Brain microvascular endothelial cell (primary cell): ENCODE results near the gene RNLS.

Experiments used
- DNase-seq: peaks from one replicate; pipeline ENCODE4 v3.0.0-alpha.2; 2020
- H3K27ac ChIP-seq: fragments of 250-450 bp; sonication (Bioruptor Pico); 2 replicates; pipeline ENCODE4 v1.5.1; 2020; ENCODE audit warnings: mild to moderate bottlenecking, moderate library complexity
- H3K27me3 ChIP-seq: fragments of 250-450 bp; sonication (Bioruptor Pico); replicated peaks from 2 replicates; pipeline ENCODE4 v1.5.1; 2020; ENCODE audit warnings: mild to moderate bottlenecking
- H3K36me3 ChIP-seq: fragments of 250-450 bp; sonication (Bioruptor Pico); replicated peaks from 2 replicates; pipeline ENCODE4 v1.5.1; 2020; ENCODE audit warnings: mild to moderate bottlenecking
- H3K4me3 ChIP-seq: 2 replicates; pipeline ENCODE4 v1.5.1; 2011; ENCODE audit warnings: low read depth, mild to moderate bottlenecking, control low read depth, low read length, moderate library complexity
- CTCF ChIP-seq: IDR thresholded peaks from 2 replicates; pipeline ENCODE4 v1.5.1; 2011; ENCODE audit warnings: low read depth, mild to moderate bottlenecking, moderate library complexity, low read length, control low read depth, inconsistent platforms; ENCODE audit errors: missing control alignments
- in situ Hi-C: cut with HindIII; loops from 2 replicates; pipeline ENCODE4 v1.10.0; 2017; ENCODE audit warnings: low sequenced_read_pairs, low pct_ligation_motif_present

RNLS gene

DNA sequence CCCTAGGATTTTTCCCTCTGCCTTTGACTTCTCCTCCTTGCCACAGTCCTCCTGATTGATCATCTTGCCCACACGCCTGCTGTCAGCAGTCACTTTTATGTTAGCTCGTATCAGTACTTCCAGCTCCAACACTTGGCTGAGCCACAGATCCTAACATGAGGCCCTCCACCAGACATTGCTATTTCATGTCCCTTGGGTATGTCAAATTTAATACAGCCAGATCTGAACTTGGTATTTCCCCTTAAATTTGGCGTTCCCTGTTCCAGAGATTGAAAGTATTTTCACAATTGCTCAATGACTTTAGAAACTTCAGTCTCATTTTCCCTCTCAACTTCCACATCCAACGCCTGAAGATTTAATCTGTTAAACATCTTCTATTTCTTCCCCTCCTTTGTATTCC lies 140.4 kb downstream of the RNLS start:
- in situ Hi-C loops: no loop called here
- Histone ChIP-seq H3K27me3 (no peaks in the 10 kb centered on the region), H3K27ac (no peak overlapping the region), H3K4me3 (no peak overlapping the region), H3K36me3 (no peaks in the 10 kb centered on the region)
- no peak for DNase-seq
- no peak for TF ChIP-seq CTCF

DNA sequence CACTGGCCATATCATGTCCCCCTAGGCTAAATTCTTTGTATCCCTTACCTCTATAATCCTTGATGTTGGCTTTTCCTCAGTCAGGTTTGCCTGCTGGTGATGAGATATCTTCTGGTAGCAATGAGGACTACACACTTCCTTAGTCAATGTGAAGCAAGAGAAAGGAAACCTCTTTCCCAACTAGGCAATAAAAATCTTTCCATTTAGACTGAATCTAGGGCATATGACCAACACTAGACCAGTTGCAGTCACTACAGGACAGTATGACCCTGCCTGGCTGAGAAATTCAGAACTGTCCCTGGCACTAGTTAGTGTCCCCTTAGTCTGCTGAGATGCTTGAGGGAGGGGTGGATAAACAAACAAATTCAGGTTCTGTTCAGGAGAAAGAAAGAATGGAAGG lies 142.6 kb downstream of the RNLS start:
- in situ Hi-C loops: no loop called here
- Histone ChIP-seq H3K27ac (no peak overlapping the region), H3K36me3 (no peaks in the 10 kb centered on the region), H3K27me3 (no peaks in the 10 kb centered on the region), H3K4me3 (no peak overlapping the region)
- no peak for TF ChIP-seq CTCF
- no peak for DNase-seq

DNA sequence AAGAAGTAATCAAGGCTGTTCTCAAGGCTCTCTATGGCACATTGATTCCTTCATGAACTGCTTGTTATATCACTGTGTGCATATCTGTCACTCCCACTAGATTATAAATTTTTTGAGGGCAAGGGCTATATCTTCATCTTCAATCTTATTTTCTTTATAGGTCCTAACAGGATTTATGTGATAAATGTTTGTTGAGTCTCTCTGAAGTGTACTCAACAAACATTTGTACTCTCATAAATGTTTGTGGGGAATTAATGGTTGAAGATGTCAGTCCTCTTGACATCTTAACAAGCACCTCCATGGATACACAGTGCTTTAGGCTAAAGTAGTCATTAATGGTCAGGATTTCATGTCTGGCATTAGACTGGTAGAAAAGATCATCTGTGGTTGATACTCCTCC lies 143.2 kb downstream of the RNLS start:
- Histone ChIP-seq H3K27me3 (no peaks in the 10 kb centered on the region), H3K4me3 (no peak overlapping the region), H3K36me3 (no peaks in the 10 kb centered on the region), H3K27ac (no peak overlapping the region)
- in situ Hi-C loops: no loop called here
- DNase-seq: no peak
- TF ChIP-seq CTCF: no peak

- no peak for DNase-seq
- Histone ChIP-seq H3K4me3 (no peak overlapping the region), H3K27me3 (no peaks in the 10 kb centered on the region), H3K27ac (no peak overlapping the region), H3K36me3 (no peaks in the 10 kb centered on the region)
- in situ Hi-C loops: no loop called here
- TF ChIP-seq CTCF: no peak
Measured at GRCh38 chr10:88437411-88437810, 145.7 kb downstream of the RNLS start.

DNA sequence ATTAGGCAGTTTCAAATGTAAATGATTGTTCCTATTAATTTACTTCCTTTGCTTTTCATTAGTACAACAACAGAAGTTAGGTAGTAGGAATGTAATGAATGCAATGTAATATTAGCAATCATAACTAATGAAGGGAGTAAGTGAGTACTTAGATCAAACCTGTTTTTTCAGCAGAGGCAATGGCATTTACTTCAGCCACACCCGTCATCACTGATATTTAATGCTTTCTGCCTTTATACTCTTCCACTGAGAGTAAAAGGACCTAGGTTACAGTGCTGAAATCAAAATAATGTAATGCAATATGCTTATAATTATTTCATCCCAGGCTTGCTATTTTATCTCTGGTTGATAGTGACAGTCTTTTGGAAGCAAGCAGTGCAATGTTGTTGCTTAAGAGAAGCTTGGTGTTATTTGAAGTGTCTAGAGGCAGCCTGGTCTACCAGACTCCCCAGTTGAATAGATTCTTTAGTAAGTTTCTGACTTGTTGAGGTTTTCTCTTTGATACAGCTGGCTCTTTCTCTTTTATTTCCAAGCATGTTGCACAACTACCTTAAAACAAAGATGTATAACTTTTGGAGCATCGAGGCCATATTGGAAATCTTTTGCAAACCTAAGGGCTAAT lies 149.4 kb downstream of the RNLS start:
- in situ Hi-C loops: no loop called here
- Histone ChIP-seq H3K36me3 (no peaks in the 10 kb centered on the region), H3K4me3 (no peak overlapping the region), H3K27ac (no peak overlapping the region), H3K27me3 (no peaks in the 10 kb centered on the region)
- no peak for TF ChIP-seq CTCF
- DNase-seq: no peak

DNA sequence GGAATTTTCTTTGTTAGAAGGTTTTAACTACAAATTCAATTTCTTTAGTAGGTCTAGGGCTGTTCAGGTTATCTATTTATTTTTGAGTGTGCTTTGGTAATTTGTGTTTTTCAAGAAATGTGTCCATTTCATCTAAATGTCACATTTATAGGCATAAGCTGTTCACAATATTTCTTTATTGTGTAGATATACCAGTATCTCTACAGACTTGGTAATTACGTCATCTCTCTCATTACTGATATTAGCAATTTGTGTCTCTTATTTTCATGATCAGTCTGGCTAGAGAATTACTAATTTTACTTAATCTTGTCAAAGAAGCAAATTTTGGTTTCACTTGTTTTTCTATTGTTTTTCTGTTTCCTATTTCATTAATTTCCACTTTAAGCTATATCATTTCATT lies 152.0 kb downstream of the RNLS start:
- Histone ChIP-seq H3K27me3 (no peaks in the 10 kb centered on the region), H3K27ac (no peak overlapping the region), H3K4me3 (no peak overlapping the region), H3K36me3 (no peaks in the 10 kb centered on the region)
- no peak for DNase-seq
- in situ Hi-C loops: no loop called here
- no peak for TF ChIP-seq CTCF
